ENCODE measurements around the gene POLR1A. TPM values are rescaled to one million over a fixed set of nuclear protein-coding genes. Genes with fewer than 3 reads are reported as not detected.
"Not testable (repeated sequence)": the region's sequence is repeated elsewhere in the genome, so short reads cannot be mapped to it uniquely, and the experiment has no call there.

The POLR1A gene
- total RNA-seq, 1 experiment from 2014 or later: 25.5 TPM

DNA sequence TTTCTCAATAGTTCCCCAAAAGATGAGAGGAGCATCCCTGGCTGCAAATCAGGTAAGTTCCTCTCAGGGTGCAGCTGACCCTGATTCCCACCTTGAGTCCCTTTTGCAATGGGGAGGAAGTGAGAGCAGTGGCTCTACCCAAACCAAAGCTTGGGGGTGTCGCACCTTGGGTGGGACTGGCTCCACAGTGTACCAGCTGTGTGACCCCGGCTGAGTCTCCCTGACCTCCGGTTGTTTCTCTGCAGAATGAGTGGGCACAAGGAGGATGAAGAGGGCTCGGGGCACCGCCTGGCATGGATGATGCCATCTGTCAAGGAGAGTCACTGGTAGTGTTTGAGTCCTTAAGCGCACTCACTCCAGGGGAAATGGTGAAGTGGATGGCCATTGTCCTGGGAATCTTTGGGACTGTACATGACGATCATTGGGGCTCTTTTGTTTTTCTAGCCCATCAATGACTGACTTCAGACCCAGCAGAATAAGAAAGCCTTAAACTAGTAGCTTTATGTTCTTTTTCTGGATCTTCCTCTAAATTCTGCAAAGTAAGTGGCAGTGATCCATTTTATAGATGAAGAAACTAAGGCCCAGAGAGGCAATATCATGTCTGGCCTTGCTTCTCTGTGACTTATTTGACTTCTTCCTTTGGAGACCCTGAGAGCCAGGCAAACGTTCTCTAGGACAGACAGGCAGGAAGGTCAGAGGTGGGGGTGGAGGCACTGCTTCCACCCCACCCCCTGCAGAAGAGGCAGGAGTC is 110.6 kb downstream of the POLR1A start:
- Histone ChIP-seq H3K27ac (no peak overlapping the region; the same call in 1 of the 2 replicates), H3K36me3 (no peaks in the 10 kb centered on the region), H3K4me3 (no peak overlapping the region), H3K4me1 (replicated peaks) (peaks cover 67% of the 10 kb centered on the region), H3K27me3 (replicated peaks) (no peaks in the 10 kb centered on the region), H3K9me3 (replicated peaks) (no peaks in the 10 kb centered on the region)
- no peak for DNase-seq (ENCODE audit: low read depth in 1 of 2, low spot score in 2 of 2)

DNA sequence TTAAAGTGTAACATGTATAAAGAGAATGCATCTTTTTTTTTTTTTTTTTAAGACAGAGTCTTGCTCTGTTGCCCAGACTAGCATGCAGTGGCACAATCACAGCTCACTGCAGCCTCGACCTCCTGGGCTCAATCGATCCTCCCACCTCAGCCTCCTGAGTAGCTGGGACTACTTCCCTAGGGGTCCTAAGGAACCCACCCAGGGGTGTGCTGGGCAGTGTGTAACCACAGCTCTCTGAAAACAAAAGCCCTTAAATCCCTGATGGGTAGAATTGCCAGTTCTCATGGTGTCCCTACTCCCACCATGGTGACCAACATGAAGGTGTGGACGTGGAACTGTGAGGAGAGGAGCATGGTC is 111.3 kb downstream of the POLR1A start:
- H3K9me3 ChIP-seq (replicated peaks): no peaks in the 10 kb centered on the region
- H3K4me3 ChIP-seq: no peak overlapping the region
- no peaks in the 10 kb centered on the region for H3K36me3 ChIP-seq
- H3K27ac ChIP-seq: peak overlapping the region; percentile 51
- peaks cover 60% of the 10 kb centered on the region for H3K4me1 ChIP-seq (replicated peaks)
- H3K27me3 ChIP-seq (replicated peaks): no peaks in the 10 kb centered on the region
- peak in 1 of 2 experiments; percentile 11 for DNase-seq (ENCODE audit: low read depth in 1 of 2, low spot score in 2 of 2)

DNA sequence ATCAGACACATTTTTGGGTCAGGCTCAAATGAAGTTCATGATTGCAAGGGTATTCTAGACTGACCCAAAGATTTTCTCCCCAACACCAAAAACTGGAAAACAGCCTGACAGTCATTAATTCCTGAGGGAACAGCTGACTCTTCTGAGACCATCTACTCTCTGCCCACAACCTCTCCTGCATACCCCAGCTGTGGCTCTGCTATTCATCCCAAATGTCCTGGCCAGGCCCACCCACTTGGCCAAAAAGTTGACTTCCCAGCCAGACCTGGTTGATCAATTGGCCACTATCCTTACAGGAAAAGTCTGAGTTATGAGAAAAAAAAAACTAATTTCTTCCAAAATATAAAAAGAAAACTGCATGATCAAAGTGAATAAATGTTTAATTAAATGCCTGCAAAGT is 113.1 kb downstream of the POLR1A start:
- no peaks in the 10 kb centered on the region for H3K9me3 ChIP-seq (replicated peaks)
- H3K4me3 ChIP-seq: no peak overlapping the region
- H3K4me1 ChIP-seq (replicated peaks): peaks cover 42% of the 10 kb centered on the region
- no peaks in the 10 kb centered on the region for H3K27me3 ChIP-seq (replicated peaks)
- H3K27ac ChIP-seq: no peak overlapping the region
- H3K36me3 ChIP-seq: no peaks in the 10 kb centered on the region
- DNase-seq (ENCODE audit: low read depth in 1 of 2, low spot score in 2 of 2): peak in 1 of 2 experiments; percentile 28

DNA sequence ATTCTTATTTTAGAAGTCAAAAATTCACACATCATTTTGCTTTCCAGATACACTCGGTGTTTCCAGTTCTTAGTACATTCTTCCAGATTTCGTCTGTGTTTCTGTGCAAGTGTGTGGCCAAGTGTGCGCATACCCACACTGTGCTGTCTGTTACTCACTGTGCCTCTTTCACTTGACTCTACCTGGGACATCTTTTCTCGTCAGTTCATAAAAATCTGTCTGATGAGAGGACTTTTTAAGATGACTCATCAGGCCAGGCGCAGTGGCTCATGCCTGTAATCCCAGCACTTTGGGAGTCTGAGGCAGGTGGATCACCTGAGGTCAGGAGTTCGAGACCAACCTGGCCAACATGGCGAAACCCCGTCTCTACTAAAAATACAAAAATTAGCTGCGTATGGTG is 113.6 kb downstream of the POLR1A start:
- H3K27me3 ChIP-seq (replicated peaks); H3K27ac ChIP-seq; H3K36me3 ChIP-seq; H3K9me3 ChIP-seq (replicated peaks); H3K4me3 ChIP-seq; DNase-seq (ENCODE audit: low read depth in 1 of 2, low spot score in 2 of 2): not testable (repeated sequence)
- peaks cover 37% of the 10 kb centered on the region for H3K4me1 ChIP-seq (replicated peaks)

DNA sequence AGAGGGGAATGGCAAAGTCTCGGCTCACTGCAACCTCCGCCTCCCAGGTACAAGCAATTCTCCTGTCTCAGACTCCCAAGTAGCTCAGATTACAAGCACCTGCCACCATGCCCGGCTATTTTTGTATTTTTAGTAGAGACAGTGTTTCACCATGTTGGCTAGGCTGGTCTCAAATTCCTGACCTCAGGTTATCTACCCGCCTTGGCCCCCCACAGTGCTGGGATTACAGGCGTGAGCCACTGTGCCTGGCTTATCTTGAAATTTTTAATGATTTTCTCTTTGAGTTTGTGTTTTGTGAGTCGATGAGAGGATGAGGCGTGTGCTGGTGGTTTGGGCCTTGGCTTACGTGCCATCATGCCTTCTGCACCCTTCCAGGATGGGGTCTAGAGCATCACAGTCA is 115.6 kb downstream of the POLR1A start:
- no peaks in the 10 kb centered on the region for H3K9me3 ChIP-seq (replicated peaks)
- H3K27ac ChIP-seq: no peak overlapping the region

DNA sequence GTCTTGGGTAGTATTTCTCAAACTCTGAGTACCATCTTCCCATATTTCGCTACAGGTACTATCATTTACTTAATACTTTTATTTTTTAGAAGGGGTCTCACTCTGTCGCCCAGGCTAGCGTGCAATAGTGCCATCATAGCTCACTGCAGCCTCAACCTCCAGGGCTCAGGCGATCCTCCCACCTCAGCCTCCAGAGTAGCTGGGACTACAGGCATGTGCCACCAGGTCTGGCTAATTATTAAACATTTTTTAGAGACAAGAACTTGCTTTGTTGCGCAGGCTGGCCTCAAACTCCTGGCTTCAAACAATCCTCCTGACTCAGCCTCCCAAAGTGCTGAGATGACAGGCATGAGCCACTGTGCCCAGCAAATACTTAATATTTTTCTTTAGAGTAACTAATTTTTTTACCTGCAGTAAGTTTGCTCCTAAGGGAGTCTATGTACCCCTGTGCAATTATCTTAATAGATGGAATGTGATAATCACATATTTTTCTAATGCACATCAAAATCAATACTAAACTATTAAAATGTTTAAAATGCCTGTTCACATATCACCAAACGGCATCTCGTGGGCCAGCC is 116.3 kb downstream of the POLR1A start:
- DNase-seq (ENCODE audit: low read depth in 1 of 2, low spot score in 2 of 2): no peak
- Histone ChIP-seq H3K9me3 (replicated peaks) (no peaks in the 10 kb centered on the region), H3K27me3 (replicated peaks) (no peaks in the 10 kb centered on the region), H3K36me3 (no peaks in the 10 kb centered on the region), H3K4me3 (no peak overlapping the region), H3K4me1 (replicated peaks) (peaks cover 12% of the 10 kb centered on the region), H3K27ac (no peak overlapping the region)

More for the DNA sequence above, 115.6 kb downstream of the POLR1A start:
- H3K36me3 ChIP-seq: no peaks in the 10 kb centered on the region
- H3K4me3 ChIP-seq: no peak overlapping the region
- peak in 1 of 2 experiments; percentile 16 for DNase-seq (ENCODE audit: low read depth in 1 of 2, low spot score in 2 of 2)
- H3K27me3 ChIP-seq (replicated peaks): no peaks in the 10 kb centered on the region
- peaks cover 19% of the 10 kb centered on the region for H3K4me1 ChIP-seq (replicated peaks)

DNA sequence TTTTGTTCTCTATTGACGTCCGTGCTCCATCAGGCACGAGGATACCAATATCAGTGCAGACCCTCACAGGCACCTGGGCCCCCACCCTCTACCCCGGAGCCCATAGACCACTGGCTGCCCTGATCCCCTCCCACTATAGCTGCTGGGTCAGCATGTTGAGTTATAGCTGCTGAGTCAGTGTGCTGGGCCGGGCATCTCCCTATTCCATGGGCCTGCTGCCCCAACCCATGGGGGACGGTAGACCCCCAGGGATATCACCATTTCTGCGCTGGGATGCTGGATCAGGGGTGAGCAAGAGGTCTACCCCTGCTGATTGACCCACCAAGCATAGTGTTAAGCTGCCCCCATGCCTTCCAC is 116.8 kb downstream of the POLR1A start:
- H3K4me3 ChIP-seq: no peak overlapping the region
- H3K4me1 ChIP-seq (replicated peaks): peaks cover 7% of the 10 kb centered on the region
- no peaks in the 10 kb centered on the region for H3K9me3 ChIP-seq (replicated peaks)
- peak in 1 of 2 experiments; percentile 37 for DNase-seq (ENCODE audit: low read depth in 1 of 2, low spot score in 2 of 2)
- no peaks in the 10 kb centered on the region for H3K36me3 ChIP-seq
- H3K27ac ChIP-seq: no peak overlapping the region
- no peaks in the 10 kb centered on the region for H3K27me3 ChIP-seq (replicated peaks)

DNA sequence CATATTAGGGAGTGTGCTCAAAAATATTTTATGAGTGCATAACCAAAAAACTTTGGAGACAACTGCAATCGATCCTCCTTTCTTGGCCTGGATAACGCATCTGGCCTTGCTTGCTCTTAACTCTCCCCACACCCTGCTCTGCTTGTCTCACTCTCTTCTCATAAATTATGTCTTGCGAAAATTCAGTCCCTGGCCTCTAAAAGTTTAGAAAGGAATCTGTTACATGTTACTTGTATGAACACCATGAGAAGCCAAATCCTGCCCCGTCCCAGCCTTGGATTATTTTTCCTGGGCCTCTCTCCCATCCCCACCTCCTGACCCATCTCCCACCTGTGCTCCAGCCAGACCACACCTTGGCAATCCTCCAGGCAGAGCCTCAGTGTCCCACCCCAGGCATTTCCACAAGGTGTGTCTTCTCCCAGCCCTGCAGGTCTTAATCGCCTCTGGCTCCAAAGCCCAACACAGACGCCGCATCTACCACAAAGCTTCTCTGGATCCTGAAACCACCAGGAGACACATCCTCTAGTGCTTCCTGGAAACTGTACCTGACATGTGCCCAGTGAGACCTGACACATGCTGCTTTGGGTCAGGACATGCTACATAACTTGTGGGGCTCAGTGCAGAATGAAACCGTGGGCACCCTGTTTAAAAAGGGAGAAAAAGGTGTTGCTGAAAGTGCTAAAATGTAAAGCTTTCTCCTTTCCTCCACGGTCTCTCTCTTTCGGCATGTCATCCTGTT is 117.3 kb downstream of the POLR1A start:
- Histone ChIP-seq H3K4me1 (replicated peaks) (peaks cover 2% of the 10 kb centered on the region; the same call in 1 of the 2 replicates), H3K9me3 (replicated peaks) (no peaks in the 10 kb centered on the region), H3K27me3 (replicated peaks) (no peaks in the 10 kb centered on the region), H3K36me3 (no peaks in the 10 kb centered on the region), H3K27ac (no peak overlapping the region), H3K4me3 (no peak overlapping the region)
- DNase-seq (ENCODE audit: low read depth in 1 of 2, low spot score in 2 of 2): peak in 1 of 2 experiments; percentile 34

DNA sequence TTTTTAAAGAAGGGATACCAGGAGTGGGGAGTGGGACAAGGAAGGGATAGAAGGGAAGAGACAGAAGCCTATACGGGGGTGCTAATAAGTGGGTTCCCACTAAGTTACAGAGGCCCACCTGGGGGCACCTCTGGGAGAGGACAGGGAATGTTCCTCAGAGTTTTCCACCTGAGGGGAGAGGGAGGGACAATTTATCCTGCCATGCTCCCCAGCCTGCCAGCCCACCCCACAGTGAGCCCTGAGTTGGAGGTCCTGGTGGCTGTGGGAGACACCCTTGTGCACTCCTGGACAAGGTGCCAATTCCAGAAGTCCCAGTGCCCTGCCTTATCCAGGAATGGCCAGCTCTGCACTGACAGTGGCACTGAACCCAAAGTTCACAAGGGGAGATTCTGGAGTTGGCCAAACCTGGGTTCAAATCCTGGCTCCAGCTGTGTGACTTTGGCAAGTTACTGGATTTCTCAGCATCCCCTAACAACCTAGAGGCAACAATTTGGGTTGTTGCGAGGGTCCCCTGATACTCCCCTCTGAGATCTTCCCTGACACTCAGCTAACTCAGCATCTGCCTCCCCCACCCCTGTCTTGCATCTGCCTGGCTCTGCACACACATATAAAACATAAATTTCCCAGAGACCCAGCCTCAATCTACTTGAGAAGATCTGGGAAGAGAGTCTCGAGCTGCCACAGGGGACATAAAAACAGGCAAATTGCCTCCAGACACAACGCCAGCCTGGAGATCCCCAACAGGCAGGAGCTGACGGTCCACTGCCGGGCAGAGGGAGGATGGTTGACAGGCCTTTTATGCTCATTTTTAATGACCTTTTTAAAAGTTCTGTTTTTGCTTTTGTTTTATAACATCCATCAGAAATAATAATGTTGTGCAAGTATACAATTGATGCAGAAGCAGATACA is 118.2 kb downstream of the POLR1A start:
- H3K27me3 ChIP-seq (replicated peaks): no peaks in the 10 kb centered on the region
- no peaks in the 10 kb centered on the region for H3K9me3 ChIP-seq (replicated peaks)
- H3K36me3 ChIP-seq: no peaks in the 10 kb centered on the region
- no peaks in the 10 kb centered on the region for H3K4me1 ChIP-seq (replicated peaks)
- H3K27ac ChIP-seq: no peak overlapping the region
- H3K4me3 ChIP-seq: no peak overlapping the region
- DNase-seq (ENCODE audit: low read depth in 1 of 2, low spot score in 2 of 2): peak in 1 of 2 experiments; percentile 28

DNA sequence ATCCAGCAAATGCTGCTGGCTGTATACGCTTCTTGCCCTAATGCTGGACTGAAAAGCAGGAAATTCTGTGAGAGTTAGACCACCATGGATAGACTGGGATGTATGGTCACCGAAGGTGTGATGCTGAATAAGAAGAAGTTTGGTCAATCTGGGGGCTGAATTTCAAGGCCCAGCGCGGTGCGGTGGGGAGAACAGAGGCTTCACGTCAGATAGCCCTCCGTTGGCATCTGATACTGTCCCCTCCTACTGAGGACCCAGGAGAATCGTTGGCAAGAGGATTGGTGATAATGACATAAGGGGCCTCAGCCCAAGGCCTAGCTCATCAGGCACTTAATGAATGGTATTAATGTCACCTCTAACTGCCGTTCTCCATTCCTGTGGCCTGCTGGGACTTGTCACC is 119.6 kb downstream of the POLR1A start:
- Histone ChIP-seq H3K9me3 (replicated peaks) (no peaks in the 10 kb centered on the region), H3K4me3 (no peak overlapping the region), H3K27me3 (replicated peaks) (no peaks in the 10 kb centered on the region), H3K36me3 (no peaks in the 10 kb centered on the region), H3K27ac (no peak overlapping the region), H3K4me1 (replicated peaks) (no peaks in the 10 kb centered on the region)
- peak in 1 of 2 experiments; percentile 25 for DNase-seq (ENCODE audit: low read depth in 1 of 2, low spot score in 2 of 2)

DNA sequence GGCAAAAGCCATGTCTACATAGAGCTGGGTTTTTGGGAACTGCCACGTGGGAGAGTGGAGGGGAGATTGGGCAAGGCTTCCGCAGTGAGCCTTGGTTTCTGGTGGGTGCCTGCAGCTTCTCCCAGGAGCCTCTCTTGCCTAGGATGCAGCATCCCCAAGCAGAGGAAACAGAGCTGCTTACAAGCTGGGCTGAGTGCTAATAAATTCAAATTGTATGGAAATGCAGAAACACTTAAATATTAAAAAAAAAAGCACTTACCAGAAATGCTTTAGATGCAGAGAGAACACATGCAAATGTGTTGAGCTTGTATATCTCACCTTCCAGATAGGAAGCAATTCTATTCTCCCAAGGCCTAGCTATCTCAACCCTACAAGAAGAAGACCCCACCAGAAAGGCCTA is 120.9 kb downstream of the POLR1A start:
- no peak for DNase-seq (ENCODE audit: low read depth in 1 of 2, low spot score in 2 of 2)
- no peak overlapping the region for H3K4me3 ChIP-seq
- no peaks in the 10 kb centered on the region for H3K4me1 ChIP-seq (replicated peaks)
- H3K27ac ChIP-seq: no peak overlapping the region
- no peaks in the 10 kb centered on the region for H3K9me3 ChIP-seq (replicated peaks)
- no peaks in the 10 kb centered on the region for H3K27me3 ChIP-seq (replicated peaks)
- H3K36me3 ChIP-seq: no peaks in the 10 kb centered on the region

DNA sequence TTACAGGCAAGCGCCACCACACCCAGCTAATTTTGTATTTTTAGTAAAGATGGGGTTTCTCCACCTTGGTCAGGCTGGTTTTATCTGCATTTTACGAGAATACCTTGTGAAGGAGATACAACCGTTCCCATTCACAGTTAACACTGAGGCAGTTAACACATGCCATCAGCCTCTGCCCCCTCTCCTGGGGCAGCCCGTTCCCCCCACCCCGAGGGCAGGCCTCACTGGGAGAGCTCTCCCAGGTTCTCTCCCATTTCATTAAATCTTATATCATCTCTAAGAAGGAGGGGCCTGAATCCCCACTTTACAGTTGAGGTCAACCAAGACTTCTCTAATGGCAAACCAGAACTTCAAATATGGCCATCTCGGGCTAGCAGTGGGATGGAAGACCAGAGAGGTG is 121.9 kb downstream of the POLR1A start:
- no peak for DNase-seq (ENCODE audit: low read depth in 1 of 2, low spot score in 2 of 2)
- Histone ChIP-seq H3K4me1 (replicated peaks) (peaks cover 7% of the 10 kb centered on the region; the same call in 1 of the 2 replicates), H3K9me3 (replicated peaks) (no peaks in the 10 kb centered on the region; the same call in 1 of the 2 replicates), H3K27ac (no peak overlapping the region), H3K27me3 (replicated peaks) (no peaks in the 10 kb centered on the region), H3K4me3 (no peak overlapping the region), H3K36me3 (no peaks in the 10 kb centered on the region)

DNA sequence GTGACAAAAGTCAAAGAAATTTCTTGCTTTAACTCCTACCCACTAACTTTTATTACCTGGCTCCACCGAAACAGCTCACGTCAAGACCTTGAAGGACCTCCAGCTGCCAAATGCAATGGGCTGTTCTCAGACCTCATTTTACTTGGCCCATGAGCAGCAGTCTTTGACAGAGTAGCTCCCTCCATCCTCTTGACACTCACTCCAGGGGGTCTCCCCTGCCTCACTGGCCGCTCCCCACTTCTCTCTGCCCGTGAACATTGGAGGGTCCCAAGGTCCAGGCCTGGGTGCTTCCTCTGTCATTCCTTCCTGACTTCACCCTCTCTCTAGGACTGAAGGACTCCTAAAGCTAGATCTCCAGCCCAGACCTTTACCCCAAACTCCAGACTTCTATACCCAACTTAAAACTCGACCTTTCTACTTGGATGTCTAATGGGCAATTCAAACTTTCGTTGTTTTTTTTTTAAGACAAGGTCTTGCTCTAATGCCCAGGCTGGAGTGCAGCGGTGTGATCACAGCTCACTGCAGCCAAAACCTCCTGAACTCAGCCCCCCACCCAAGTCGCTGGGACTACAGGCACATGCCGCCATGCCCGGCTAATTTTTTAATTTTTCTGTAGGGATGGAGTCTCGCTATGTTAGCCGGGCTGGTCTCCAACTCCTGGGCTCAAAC is 124.0 kb downstream of the POLR1A start:
- peaks cover 11% of the 10 kb centered on the region; the same call in 1 of the 2 replicates for H3K4me1 ChIP-seq (replicated peaks)
- DNase-seq (ENCODE audit: low read depth in 1 of 2, low spot score in 2 of 2): peak in 1 of 2 experiments; percentile 22
- no peaks in the 10 kb centered on the region for H3K36me3 ChIP-seq
- H3K27me3 ChIP-seq (replicated peaks): no peaks in the 10 kb centered on the region
- no peak overlapping the region for H3K4me3 ChIP-seq
- H3K27ac ChIP-seq: no peak overlapping the region
- H3K9me3 ChIP-seq (replicated peaks): no peaks in the 10 kb centered on the region; the same call in 1 of the 2 replicates
